Muscle layer of duodenum (tissue), 2 donors: Measurements from ENCODE around the gene TMEM132C.

Source experiments
- H3K27ac ChIP-seq: one replicate; pipeline ENCODE4 v1.7.0; 2013; ENCODE audit warnings: mild to moderate bottlenecking, low read length
- H3K27me3 ChIP-seq: one replicate; pipeline ENCODE4 v1.7.0; 2013; ENCODE audit warnings: low read depth, mild to moderate bottlenecking, control low read depth, low read length
- H3K36me3 ChIP-seq, 2 donors: one replicate each; pipeline ENCODE4 v1.7.0; 2013; ENCODE audit warnings: low read length in 2 of 2, control low read depth in 1 of 2, mild to moderate bottlenecking in 1 of 2; ENCODE audit not compliant: insufficient read depth in 2 of 2, control insufficient read depth in 1 of 2
- H3K4me1 ChIP-seq, 2 donors: one replicate each; pipeline ENCODE4 v1.7.0; 2013; ENCODE audit warnings: low read length in 2 of 2, mild to moderate bottlenecking in 2 of 2, control low read depth in 1 of 2, moderate library complexity in 1 of 2; ENCODE audit not compliant: insufficient read depth in 2 of 2, control insufficient read depth in 1 of 2
- H3K4me3 ChIP-seq, 2 donors: one replicate each; pipeline ENCODE4 v1.7.0; 2013; ENCODE audit warnings: low read length in 2 of 2, low read depth in 1 of 2, mild to moderate bottlenecking in 1 of 2
- H3K9me3 ChIP-seq, 2 donors: one replicate each; pipeline ENCODE4 v1.7.0; 2013; ENCODE audit warnings: low read length in 2 of 2, control low read depth in 1 of 2, mild to moderate bottlenecking in 1 of 2; ENCODE audit not compliant: control insufficient read depth in 1 of 2
- donor health status: healthy.

The TMEM132C gene

DNA sequence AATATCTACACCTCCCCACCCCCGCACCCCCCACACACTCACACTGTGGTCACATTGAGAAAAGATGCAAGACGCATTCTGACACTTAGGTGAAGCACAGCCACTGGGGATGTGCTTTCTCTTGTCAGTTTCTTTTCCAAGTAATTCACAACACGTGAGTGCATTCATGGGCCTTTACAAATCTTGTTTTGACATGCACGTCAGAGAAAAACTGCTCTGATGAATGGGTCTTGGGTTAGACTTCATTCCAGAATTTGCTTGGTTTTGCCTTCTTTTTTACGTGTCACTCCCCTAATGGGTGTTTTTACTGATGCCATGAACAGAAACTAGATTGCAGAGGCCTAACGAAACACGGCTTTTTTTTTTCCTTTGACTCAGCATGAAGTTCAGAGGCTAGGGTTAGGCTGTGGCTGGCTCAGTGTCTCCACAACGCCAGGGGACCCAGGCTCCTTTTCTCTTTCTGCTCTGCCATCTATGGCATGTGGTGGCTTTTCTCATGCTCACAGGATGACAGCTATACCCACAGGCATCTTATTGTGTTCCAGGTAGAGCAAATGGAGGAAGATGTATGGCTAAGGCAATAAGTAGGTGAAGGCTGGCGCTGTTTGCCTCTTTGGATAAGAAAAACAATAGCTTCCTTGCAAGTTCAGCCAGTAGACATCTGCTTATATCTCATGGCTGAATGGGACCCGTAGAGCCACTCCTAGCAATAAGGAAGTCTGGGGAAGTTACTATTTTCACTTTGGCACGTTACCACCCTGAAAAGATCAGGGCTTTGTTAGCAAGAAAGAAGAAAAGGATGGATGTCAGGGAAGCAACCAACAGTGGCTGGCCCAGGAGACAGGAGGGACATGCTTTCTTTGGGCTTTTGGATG is 303.5 kb downstream of the TMEM132C start:
- Histone ChIP-seq H3K36me3 (no peaks in the 10 kb centered on the region), H3K27ac (no peak overlapping the region), H3K9me3 (peaks cover 0 to 7% of the 10 kb centered on the region in 2 donors), H3K27me3 (no peaks in the 10 kb centered on the region), H3K4me1 (no peaks in the 10 kb centered on the region), H3K4me3 (no peak overlapping the region)

GRCh38 chr12:128571906-128572810 is 305.2 kb downstream of the TMEM132C start:
- Histone ChIP-seq H3K9me3 (peaks cover 0 to 7% of the 10 kb centered on the region in 2 donors), H3K4me1 (no peaks in the 10 kb centered on the region), H3K36me3 (no peaks in the 10 kb centered on the region), H3K4me3 (no peak overlapping the region), H3K27me3 (no peaks in the 10 kb centered on the region), H3K27ac (no peak overlapping the region)

DNA sequence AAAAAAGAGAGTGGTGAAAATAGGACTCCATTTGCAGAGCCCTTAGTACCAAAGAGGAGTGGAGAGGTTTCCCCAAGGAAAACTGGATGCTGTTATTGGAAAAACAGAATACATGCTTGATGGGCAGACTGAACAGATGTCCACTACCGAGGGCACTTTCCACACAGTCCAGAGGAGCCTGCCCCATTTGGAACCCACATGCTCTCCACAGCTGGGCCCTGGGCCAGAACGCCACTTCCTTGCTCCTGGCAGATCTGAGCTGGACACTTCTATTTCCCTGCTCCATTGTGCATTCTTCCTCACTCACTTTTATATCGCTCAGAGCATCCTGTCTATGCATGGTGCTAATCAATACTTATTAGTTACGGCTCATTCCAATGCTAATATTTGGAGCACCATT is 306.9 kb downstream of the TMEM132C start:
- Histone ChIP-seq H3K9me3 (peaks cover 0 to 7% of the 10 kb centered on the region in 2 donors), H3K4me3 (no peak overlapping the region), H3K36me3 (no peaks in the 10 kb centered on the region), H3K4me1 (no peaks in the 10 kb centered on the region), H3K27ac (no peak overlapping the region), H3K27me3 (no peaks in the 10 kb centered on the region)

DNA sequence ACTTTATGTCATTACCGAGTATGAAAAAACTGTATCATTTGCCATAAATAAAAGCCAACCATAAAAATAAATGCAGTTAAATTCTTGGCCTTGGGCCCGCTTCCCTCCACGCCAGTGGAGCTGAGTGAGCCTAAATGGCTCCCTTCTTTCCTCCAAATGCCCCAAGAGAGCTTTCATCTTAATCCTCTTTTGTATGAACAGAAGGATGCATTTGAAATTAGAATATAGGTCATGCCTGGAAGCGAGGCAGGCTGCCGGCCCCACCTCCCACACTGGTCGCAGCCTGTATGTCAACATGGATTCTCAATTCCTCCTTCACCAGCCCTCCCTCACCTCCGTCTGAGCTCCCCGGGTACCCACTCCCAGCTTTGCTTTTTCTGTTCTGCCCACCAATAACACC is 311.1 kb downstream of the TMEM132C start:
- H3K9me3 ChIP-seq = peaks cover 0 to 4% of the 10 kb centered on the region in 2 donors
- no peak overlapping the region for H3K27ac ChIP-seq
- no peak overlapping the region for H3K4me3 ChIP-seq
- H3K27me3 ChIP-seq = no peaks in the 10 kb centered on the region
- H3K4me1 ChIP-seq = no peaks in the 10 kb centered on the region
- H3K36me3 ChIP-seq = no peaks in the 10 kb centered on the region

DNA sequence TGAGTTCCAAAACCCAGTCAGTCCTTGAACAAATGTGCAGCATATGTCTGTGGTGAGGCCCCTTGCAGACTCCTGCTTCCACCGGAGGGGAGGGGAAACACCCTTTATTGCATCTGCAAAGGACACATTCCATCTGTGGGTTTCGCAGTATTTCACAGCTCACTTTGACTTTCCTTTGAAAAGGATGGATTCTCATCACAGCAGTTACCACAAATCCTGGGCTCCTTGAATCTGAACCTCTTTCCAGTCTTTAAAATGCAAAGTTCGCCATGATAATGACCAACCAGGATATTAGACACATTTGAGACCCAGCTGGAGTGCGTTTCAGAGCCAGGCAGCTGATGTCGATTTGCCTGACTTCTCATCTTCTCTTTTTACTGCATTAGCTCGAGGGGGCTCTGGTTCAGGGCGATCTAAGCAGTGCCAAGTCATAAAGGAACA is 314.4 kb downstream of the TMEM132C start:
- H3K27me3 ChIP-seq = no peaks in the 10 kb centered on the region
- no peaks in the 10 kb centered on the region for H3K36me3 ChIP-seq
- no peaks in the 10 kb centered on the region for H3K4me1 ChIP-seq
- H3K9me3 ChIP-seq = peaks cover 0 to 4% of the 10 kb centered on the region in 2 donors
- H3K4me3 ChIP-seq = no peak overlapping the region
- H3K27ac ChIP-seq = no peak overlapping the region

GRCh38 chr12:128583453-128583852 is 316.5 kb downstream of the TMEM132C start:
- Histone ChIP-seq H3K27me3 (no peaks in the 10 kb centered on the region), H3K9me3 (peaks cover 0 to 4% of the 10 kb centered on the region in 2 donors), H3K4me1 (no peaks in the 10 kb centered on the region), H3K27ac (no peak overlapping the region), H3K36me3 (no peaks in the 10 kb centered on the region), H3K4me3 (no peak overlapping the region)

- H3K27ac ChIP-seq = no peak overlapping the region
- peaks cover 0 to 4% of the 10 kb centered on the region in 2 donors for H3K9me3 ChIP-seq
- H3K4me1 ChIP-seq = no peaks in the 10 kb centered on the region
- no peak overlapping the region for H3K4me3 ChIP-seq
- no peaks in the 10 kb centered on the region for H3K36me3 ChIP-seq
- no peaks in the 10 kb centered on the region for H3K27me3 ChIP-seq
Observed at GRCh38 chr12:128586451-128587029, 319.6 kb downstream of the TMEM132C start.

DNA sequence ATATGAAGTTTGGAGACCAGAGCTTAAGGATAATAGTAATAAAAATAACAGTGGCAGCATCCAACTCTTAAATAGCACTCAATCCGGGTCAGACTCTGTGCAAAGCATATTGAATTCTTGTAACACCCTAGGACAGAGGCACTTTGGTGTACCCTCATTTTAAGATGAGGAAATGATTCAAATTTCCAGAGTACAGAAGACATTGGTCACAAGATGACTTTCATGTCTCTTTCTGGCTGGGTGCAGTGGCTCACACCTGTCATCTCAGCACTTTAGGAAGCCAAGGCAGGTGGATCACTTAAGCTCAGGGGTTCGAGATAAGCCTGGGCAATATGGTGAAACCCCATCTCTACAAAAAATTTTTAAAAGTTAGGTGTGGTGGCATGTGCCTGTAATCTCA is 320.9 kb downstream of the TMEM132C start:
- no peak overlapping the region for H3K27ac ChIP-seq
- no peak overlapping the region for H3K4me3 ChIP-seq
- H3K9me3 ChIP-seq = no peaks in the 10 kb centered on the region
- no peaks in the 10 kb centered on the region for H3K27me3 ChIP-seq
- H3K4me1 ChIP-seq = no peaks in the 10 kb centered on the region
- no peaks in the 10 kb centered on the region for H3K36me3 ChIP-seq

GRCh38 chr12:128592220-128592744 is 325.3 kb downstream of the TMEM132C start:
- Histone ChIP-seq H3K27ac (no peak overlapping the region), H3K4me1 (no peaks in the 10 kb centered on the region), H3K4me3 (no peak overlapping the region), H3K27me3 (no peaks in the 10 kb centered on the region), H3K36me3 (no peaks in the 10 kb centered on the region), H3K9me3 (no peaks in the 10 kb centered on the region)

GRCh38 chr12:128594521-128594920 is 327.6 kb downstream of the TMEM132C start:
- H3K27me3 ChIP-seq = no peaks in the 10 kb centered on the region
- H3K27ac ChIP-seq = no peak overlapping the region
- H3K9me3 ChIP-seq = no peaks in the 10 kb centered on the region
- no peaks in the 10 kb centered on the region for H3K4me1 ChIP-seq
- no peak overlapping the region for H3K4me3 ChIP-seq
- H3K36me3 ChIP-seq = no peaks in the 10 kb centered on the region

- Histone ChIP-seq H3K4me1 (no peaks in the 10 kb centered on the region), H3K4me3 (no peak overlapping the region), H3K36me3 (no peaks in the 10 kb centered on the region), H3K27me3 (no peaks in the 10 kb centered on the region), H3K27ac (no peak overlapping the region), H3K9me3 (no peaks in the 10 kb centered on the region)
Observed at GRCh38 chr12:128595609-128596008, 328.6 kb downstream of the TMEM132C start.
